Stimulated activated CD4-positive, alpha-beta T cell treated with anti-CD3 and anti-CD28 coated beads, Interleukin-4, amount 100 ng/mL, for 4 hours (primary cell): ENCODE results near the gene GRM2.
A peak's percentile ranks its signal among the peaks of the same experiment; 100 is the strongest.

Experiments used
- DNase-seq, 2 experiments: peaks; one replicate each; pipeline ENCODE4 v3.0.0-alpha.2; 2020

GRM2 gene

GRCh38 chr3:51680663-51681230 is 26.1 kb upstream of the GRM2 start:
- no peak for DNase-seq

- DNase-seq = peak; percentile 29 to 62
These were observed 25.4 kb upstream of the GRM2 start for GRCh38 chr3:51681453-51681852.

GRCh38 chr3:51682079-51682478 is 24.8 kb upstream of the GRM2 start:
- peak; percentile 52 to 78 for DNase-seq

- DNase-seq = no peak
These were observed 24.3 kb upstream of the GRM2 start for GRCh38 chr3:51682526-51682925.

GRCh38 chr3:51683566-51683965 is 23.3 kb upstream of the GRM2 start:
- DNase-seq = no peak

GRCh38 chr3:51684971-51685751 is 21.7 kb upstream of the GRM2 start:
- DNase-seq = no peak

- no peak for DNase-seq
These were observed 20.8 kb upstream of the GRM2 start for GRCh38 chr3:51686056-51686455.

GRCh38 chr3:51686512-51687215 is 20.2 kb upstream of the GRM2 start:
- peak; percentile 61 to 75 for DNase-seq

GRCh38 chr3:51687431-51688205 is 19.2 kb upstream of the GRM2 start:
- no peak for DNase-seq

- DNase-seq = no peak
These were observed 18.7 kb upstream of the GRM2 start for GRCh38 chr3:51688206-51688600.

GRCh38 chr3:51691021-51691420 is 15.8 kb upstream of the GRM2 start:
- DNase-seq = no peak

GRCh38 chr3:51691949-51692348 is 14.9 kb upstream of the GRM2 start:
- no peak for DNase-seq

GRCh38 chr3:51692980-51693395 is 13.9 kb upstream of the GRM2 start:
- DNase-seq = no peak

- no peak for DNase-seq
These were observed 9.9 kb upstream of the GRM2 start for GRCh38 chr3:51696954-51697353.

GRCh38 chr3:51698209-51698608 is 8.7 kb upstream of the GRM2 start:
- no peak for DNase-seq

GRCh38 chr3:51700403-51700802 is 6.5 kb upstream of the GRM2 start:
- DNase-seq = no peak

GRCh38 chr3:51702156-51702555 is 4.7 kb upstream of the GRM2 start:
- DNase-seq = no peak

- DNase-seq = no peak
These were observed 3.7 kb upstream of the GRM2 start for GRCh38 chr3:51703068-51703760.

- DNase-seq = no peak
These were observed 2.9 kb upstream of the GRM2 start for GRCh38 chr3:51703761-51704510.

- DNase-seq = no peak
These were observed 2.3 kb upstream of the GRM2 start for GRCh38 chr3:51704511-51704950.

GRCh38 chr3:51705276-51706020 is 1.4 kb upstream of the GRM2 start:
- DNase-seq = no peak
